CD14-positive monocyte (primary cell): ENCODE data around the gene ANTXRL. TPM values are rescaled to one million over a fixed set of nuclear protein-coding genes. Genes with fewer than 3 reads are reported as not detected.

Experiments
- DNase-seq, 3 donors: peaks; one replicate each; pipeline ENCODE4 v3.0.0-alpha.2; 2011 to 2022
- H2AFZ ChIP-seq: 2 replicates; pipeline ENCODE4 v1.6.0; 2012; ENCODE audit warnings: mild to moderate bottlenecking, low read depth, low read length, inconsistent platforms; ENCODE audit not compliant: insufficient read depth, poor library complexity, severe bottlenecking
- H3K27ac ChIP-seq, 2 donors: 1 replicate in 1 of 2; 2 replicates in 1 of 2; pipeline ENCODE4 v1.5.1; 2012 to 2013; ENCODE audit warnings: low read length in 2 of 2, control low read depth in 1 of 2, inconsistent platforms in 1 of 2, low read depth in 1 of 2, mild to moderate bottlenecking in 1 of 2
- H3K27me3 ChIP-seq, 2 donors: one replicate each; pipeline versions ENCODE4 v1.6.0 to v1.6.1; 2011 to 2013; ENCODE audit warnings: low read length in 2 of 2; ENCODE audit not compliant: control insufficient read depth in 2 of 2, insufficient read depth in 2 of 2
- H3K36me3 ChIP-seq, 2 donors: replicated peaks in 1 of 2; 1 replicate in 1 of 2; 2 replicates in 1 of 2; pipeline versions ENCODE4 v1.5.1 to v1.6.1; 2012 to 2013; ENCODE audit warnings: low read length in 2 of 2, control low read depth in 1 of 2, inconsistent platforms in 1 of 2, mild to moderate bottlenecking in 1 of 2; ENCODE audit not compliant: insufficient read depth in 2 of 2, control insufficient read depth in 1 of 2
- H3K4me1 ChIP-seq, 2 donors: 1 replicate in 1 of 2; 2 replicates in 1 of 2; pipeline versions ENCODE4 v1.5.1 to v1.6.1; 2012 to 2013; ENCODE audit warnings: low read length in 2 of 2, control low read depth in 1 of 2, inconsistent platforms in 1 of 2, mild to moderate bottlenecking in 1 of 2, moderate library complexity in 1 of 2; ENCODE audit not compliant: insufficient read depth in 2 of 2, control insufficient read depth in 1 of 2
- H3K4me2 ChIP-seq: replicated peaks from 2 replicates; pipeline ENCODE3; 2012; ENCODE audit warnings: low read length, moderate library complexity, mild to moderate bottlenecking; ENCODE audit not compliant: poor library complexity, severe bottlenecking; ENCODE audit errors: extremely low read depth
- H3K4me3 ChIP-seq, 3 experiments: fragments of 200-600 bp in 1 of 3; sonication (generic) in 1 of 3; replicated peaks in 1 of 3; 1 replicate in 2 of 3; 2 replicates in 1 of 3; pipeline ENCODE4 v1.5.1; 2011 to 2013; ENCODE audit warnings: low read length in 3 of 3, mild to moderate bottlenecking in 3 of 3, control low read depth in 2 of 3, low read depth in 2 of 3, inconsistent platforms in 1 of 3, moderate library complexity in 1 of 3
- H3K79me2 ChIP-seq: 2 replicates; pipeline ENCODE4 v1.6.0; 2012; ENCODE audit warnings: mild to moderate bottlenecking, control low read depth, inconsistent platforms, low read length, moderate library complexity; ENCODE audit not compliant: insufficient read depth
- H3K9ac ChIP-seq: 2 replicates; pipeline ENCODE4 v1.6.0; 2017; ENCODE audit warnings: low read length, mild to moderate bottlenecking; ENCODE audit not compliant: insufficient read depth, poor library complexity, severe bottlenecking
- H3K9me3 ChIP-seq, 2 donors: replicated peaks in 1 of 2; 1 replicate in 1 of 2; 2 replicates in 1 of 2; pipeline versions ENCODE4 v1.5.1 to v1.6.1; 2012 to 2013; ENCODE audit warnings: low read length in 2 of 2, control low read depth in 1 of 2; ENCODE audit not compliant: control insufficient read depth in 1 of 2, insufficient read depth in 1 of 2
- H4K20me1 ChIP-seq: 2 replicates; pipeline ENCODE4 v1.6.0; 2012; ENCODE audit warnings: mild to moderate bottlenecking, low read length, control low read depth, moderate library complexity; ENCODE audit not compliant: insufficient read depth
- H3K27ac Mint-ChIP-seq, 7 donors: one replicate each; pipeline ENCODE4 v1.8.0; 2020; ENCODE audit warnings: mild to moderate bottlenecking in 7 of 7, mixed read lengths in 7 of 7, moderate library complexity in 6 of 7, inconsistent platforms in 2 of 7
- H3K27me3 Mint-ChIP-seq, 3 donors: one replicate each; pipeline ENCODE4 v1.8.0; 2021 to 2022; ENCODE audit warnings: low read depth in 3 of 3, mild to moderate bottlenecking in 3 of 3, mixed read lengths in 3 of 3, moderate library complexity in 3 of 3, inconsistent platforms in 1 of 3
- H3K36me3 Mint-ChIP-seq, 2 donors: one replicate each; pipeline ENCODE4 v1.8.0; 2020; ENCODE audit warnings: mixed read lengths in 2 of 2, inconsistent platforms in 1 of 2, mild to moderate bottlenecking in 1 of 2
- H3K4me1 Mint-ChIP-seq: one replicate; pipeline ENCODE4 v1.8.0; 2020; ENCODE audit warnings: mild to moderate bottlenecking, mixed read lengths
- H3K4me3 Mint-ChIP-seq, 2 donors: one replicate each; pipeline ENCODE4 v1.8.0; 2020; ENCODE audit warnings: mild to moderate bottlenecking in 2 of 2, mixed read lengths in 2 of 2, moderate library complexity in 1 of 2
- H3K9me3 Mint-ChIP-seq, 7 donors: one replicate each; pipeline ENCODE4 v1.8.0; 2020 to 2022; ENCODE audit warnings: mixed read lengths in 7 of 7, mild to moderate bottlenecking in 6 of 7, moderate library complexity in 6 of 7, inconsistent platforms in 2 of 7
- WGBS: methylation state at CpG from one replicate; pipeline ENCODE4 v1.1.5; 2013; ENCODE audit warnings: missing lambda C conversion rate; ENCODE audit not compliant: insufficient coverage; 5-methylcytosine and 5-hydroxymethylcytosine counted together
- intact Hi-C, 2 donors: fragments of 100-400 bp; cut with micrococcal nuclease; formaldehyde crosslinking; loops; one replicate each; pipeline versions ENCODE4 v1.15.0 to v1.15.1; 2023
- polyA plus RNA-seq, 3 donors: library from polyadenylated mRNA; depleted of rRNA in 1 of 3; unstranded in 2 of 3; stranded (reverse) in 1 of 3; fragments of 300-500 nt in 2 of 3; fragments of >200 nt in 1 of 3; fragmentation: Illumina TruSeq in 2 of 3; gene quantifications; 1 replicate in 2 of 3; 2 replicates in 1 of 3; pipeline ENCODE4 v1.2.3, GENCODE V29; 2012 to 2021
- TF ChIP-seq, protein P1 (sequence below): fragments of 200-600 bp; IDR thresholded peaks from one replicate; pipeline ENCODE4 v1.8.0; 2022; ENCODE audit warnings: antibody characterized with exemption, mild to moderate bottlenecking

The ANTXRL gene
- polyA plus RNA-seq, 3 donors, result not detected

DNA sequence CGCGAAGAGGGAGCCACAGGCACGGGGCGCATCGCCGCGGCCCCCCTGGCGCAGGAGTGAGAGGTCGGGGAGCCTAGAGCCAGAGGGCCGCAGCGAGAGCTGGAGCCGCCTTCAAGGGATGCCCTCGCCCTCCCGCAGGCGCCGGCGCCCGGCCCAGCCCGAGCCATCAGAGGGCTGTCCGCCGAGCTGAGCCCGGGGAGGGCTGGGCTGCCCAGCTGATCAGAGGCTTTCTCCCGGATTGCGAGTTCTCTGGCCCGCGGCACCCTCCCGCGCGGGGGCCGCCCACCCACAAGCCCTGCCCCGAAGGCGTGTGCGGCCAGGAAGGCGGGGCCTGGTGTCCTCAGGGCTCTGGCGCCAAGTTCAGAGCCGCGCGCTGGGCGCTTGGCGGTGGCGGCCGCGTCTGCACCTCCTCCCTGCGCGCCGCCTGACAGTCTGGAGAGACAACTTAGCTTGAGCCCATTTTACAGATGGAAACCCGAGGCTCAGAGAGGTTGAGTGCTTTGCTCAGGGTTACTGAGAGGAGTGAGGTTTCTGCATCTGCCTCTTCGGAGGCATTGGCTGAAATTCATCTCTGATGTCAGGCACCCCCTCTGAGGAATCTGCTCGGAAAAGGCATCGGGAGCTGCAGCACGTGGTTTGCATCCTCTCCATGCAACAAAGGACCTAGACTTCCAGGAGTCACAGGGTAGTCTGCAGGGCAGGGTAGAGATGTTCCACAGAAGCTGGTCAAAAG is 3.8 kb upstream of the ANTXRL start:
- peaks cover 33% of the 10 kb centered on the region for H3K4me1 Mint-ChIP-seq
- H3K36me3 ChIP-seq, result no peaks in the 10 kb centered on the region
- peak overlapping the region; percentile 75 for H2AFZ ChIP-seq
- peak overlapping the region; percentile 77 for H3K4me2 ChIP-seq
- no peaks in the 10 kb centered on the region for H3K9me3 ChIP-seq
- H3K9me3 Mint-ChIP-seq, result peaks cover 0 to 4% (median 0%) of the 10 kb centered on the region in 7 donors
- peak overlapping the region in 2 of 3 experiments; percentile 45 to 73 for H3K4me3 ChIP-seq
- H3K27ac ChIP-seq, result no peak overlapping the region
- H3K4me3 Mint-ChIP-seq, result peak overlapping the region; percentile 69 to 94
- H3K36me3 Mint-ChIP-seq, result no peaks in the 10 kb centered on the region
- WGBS, result 1% methylated on average over 40 of the region's 51 CpGs
- H3K27me3 Mint-ChIP-seq, result peaks cover 24 to 36% (median 32%) of the 10 kb centered on the region in 3 donors
- H3K4me1 ChIP-seq, result peaks cover 39 to 46% of the 10 kb centered on the region in 2 donors
- peak overlapping the region in 1 of 7 donors; percentile 55 for H3K27ac Mint-ChIP-seq
- H4K20me1 ChIP-seq, result no peaks in the 10 kb centered on the region
- peaks cover 14 to 24% of the 10 kb centered on the region in 2 donors for H3K27me3 ChIP-seq
- peak; percentile 37 to 67 (median 56) for DNase-seq
- intact Hi-C loops, result loop anchor here in 1 of 2 donors (2.0 kb wide), 1 partner anchor 176 kb away; no protein-coding TSS in a partner anchor
- TF ChIP-seq, protein P1, sequence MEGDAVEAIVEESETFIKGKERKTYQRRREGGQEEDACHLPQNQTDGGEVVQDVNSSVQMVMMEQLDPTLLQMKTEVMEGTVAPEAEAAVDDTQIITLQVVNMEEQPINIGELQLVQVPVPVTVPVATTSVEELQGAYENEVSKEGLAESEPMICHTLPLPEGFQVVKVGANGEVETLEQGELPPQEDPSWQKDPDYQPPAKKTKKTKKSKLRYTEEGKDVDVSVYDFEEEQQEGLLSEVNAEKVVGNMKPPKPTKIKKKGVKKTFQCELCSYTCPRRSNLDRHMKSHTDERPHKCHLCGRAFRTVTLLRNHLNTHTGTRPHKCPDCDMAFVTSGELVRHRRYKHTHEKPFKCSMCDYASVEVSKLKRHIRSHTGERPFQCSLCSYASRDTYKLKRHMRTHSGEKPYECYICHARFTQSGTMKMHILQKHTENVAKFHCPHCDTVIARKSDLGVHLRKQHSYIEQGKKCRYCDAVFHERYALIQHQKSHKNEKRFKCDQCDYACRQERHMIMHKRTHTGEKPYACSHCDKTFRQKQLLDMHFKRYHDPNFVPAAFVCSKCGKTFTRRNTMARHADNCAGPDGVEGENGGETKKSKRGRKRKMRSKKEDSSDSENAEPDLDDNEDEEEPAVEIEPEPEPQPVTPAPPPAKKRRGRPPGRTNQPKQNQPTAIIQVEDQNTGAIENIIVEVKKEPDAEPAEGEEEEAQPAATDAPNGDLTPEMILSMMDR, result no peak
- no peaks in the 10 kb centered on the region for H3K79me2 ChIP-seq
- H3K9ac ChIP-seq, result peak overlapping the region; percentile 49

DNA sequence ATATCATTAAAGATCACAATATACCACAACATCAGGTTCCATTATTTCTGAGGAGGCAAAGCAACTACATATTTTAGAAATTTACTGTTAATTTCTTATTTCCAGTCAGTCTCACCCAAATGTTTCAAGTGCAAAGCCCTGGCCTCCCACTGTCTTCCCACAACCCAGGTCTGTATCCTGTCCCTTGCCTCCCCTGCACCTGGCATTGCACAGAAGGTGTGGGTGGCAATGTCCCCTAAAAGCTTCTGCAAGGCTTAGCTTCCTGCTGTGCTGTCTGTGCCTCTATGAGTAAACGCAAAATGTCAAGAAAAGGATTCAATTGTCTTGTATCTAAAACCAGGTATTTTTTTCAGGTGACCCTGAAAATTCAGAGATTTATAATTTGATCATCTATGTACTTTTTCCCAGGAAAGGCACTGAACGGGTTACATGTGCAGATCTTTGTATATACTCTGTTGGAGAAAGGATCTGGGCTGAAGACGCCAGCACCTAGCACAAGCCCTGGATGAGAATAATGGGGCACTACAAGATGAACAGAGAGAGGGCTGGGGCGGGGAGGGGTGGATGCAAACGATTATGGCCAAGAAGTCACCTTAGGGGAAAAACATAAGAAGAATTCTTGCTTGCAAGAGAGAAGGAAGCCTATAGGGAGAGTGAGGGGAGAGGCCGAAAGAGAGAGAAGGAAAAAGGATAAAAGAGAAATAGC is 3.1 kb upstream of the ANTXRL start:
- Histone ChIP-seq H3K4me2 (peak overlapping the region; percentile 93), H3K79me2 (no peaks in the 10 kb centered on the region), H3K4me3 (peak overlapping the region in 2 of 3 experiments; percentile 52 to 82), H3K9ac (no peak overlapping the region), H3K27me3 (peaks cover 14 to 24% of the 10 kb centered on the region in 2 donors), H3K36me3 (no peaks in the 10 kb centered on the region), H3K4me1 (peaks cover 46 to 53% of the 10 kb centered on the region in 2 donors), H3K9me3 (no peaks in the 10 kb centered on the region), H2AFZ (peak overlapping the region; percentile 98), H3K27ac (no peak overlapping the region), H4K20me1 (no peaks in the 10 kb centered on the region)
- intact Hi-C loops, result loop anchor here in 1 of 2 donors (2.0 kb wide), 1 partner anchor 177 kb away; no protein-coding TSS in a partner anchor
- DNase-seq, result no peak
- Mint-ChIP-seq H3K36me3 (no peaks in the 10 kb centered on the region), H3K27me3 (peaks cover 24 to 34% (median 32%) of the 10 kb centered on the region in 3 donors), H3K9me3 (peaks cover 0 to 4% (median 0%) of the 10 kb centered on the region in 7 donors), H3K4me3 (peak overlapping the region; percentile 76 to 94), H3K4me1 (peaks cover 41% of the 10 kb centered on the region), H3K27ac (peak overlapping the region in 1 of 7 donors; percentile 65)
- TF ChIP-seq, protein P1, result no peak
- WGBS, result 42% methylated on average over 5 of the region's 6 CpGs
